NCI-H460 (cell line): ENCODE results near the gene PLEKHA7. TPM values are rescaled to one million over a fixed set of nuclear protein-coding genes. Genes with fewer than 3 reads are reported as not detected.
"Not testable (repeated sequence)": the region's sequence is repeated elsewhere in the genome, so short reads cannot be mapped to it uniquely, and the experiment has no call there.

Experiments used
- DNase-seq: peaks from one replicate; pipeline ENCODE4 v3.0.0-alpha.2; 2016; ENCODE audit warnings: low read depth; ENCODE audit errors: extremely low read depth
- total RNA-seq: library from RNA; depleted of rRNA; stranded (reverse); fragments of >200 nt; shearing (Covaris generic); gene quantifications from 2 replicates; pipeline ENCODE4 v1.2.3, GENCODE V29; 2014

The PLEKHA7 gene
- total RNA-seq, 1 experiment from 2014 or later = 0.25 TPM

- no peak for DNase-seq
These were observed 120.7 kb downstream of the PLEKHA7 start for GRCh38 chr11:16893456-16894066.

GRCh38 chr11:16891964-16892363 is 122.2 kb downstream of the PLEKHA7 start:
- no peak for DNase-seq

- DNase-seq = no peak
These were observed 123.0 kb downstream of the PLEKHA7 start for GRCh38 chr11:16891165-16891564.

- no peak for DNase-seq
These were observed 123.8 kb downstream of the PLEKHA7 start for GRCh38 chr11:16890442-16890841.

GRCh38 chr11:16889905-16890304 is 124.3 kb downstream of the PLEKHA7 start:
- no peak for DNase-seq

GRCh38 chr11:16889010-16889409 is 125.2 kb downstream of the PLEKHA7 start:
- not testable (repeated sequence) for DNase-seq

GRCh38 chr11:16887887-16888286 is 126.3 kb downstream of the PLEKHA7 start:
- not testable (repeated sequence) for DNase-seq

GRCh38 chr11:16883174-16883573 is 131.0 kb downstream of the PLEKHA7 start:
- no peak for DNase-seq

- DNase-seq = no peak
These were observed 132.4 kb downstream of the PLEKHA7 start for GRCh38 chr11:16881766-16882165.

GRCh38 chr11:16881074-16881709 is 133.0 kb downstream of the PLEKHA7 start:
- no peak for DNase-seq

GRCh38 chr11:16880184-16880801 is 133.9 kb downstream of the PLEKHA7 start:
- no peak for DNase-seq

GRCh38 chr11:16879690-16880089 is 134.5 kb downstream of the PLEKHA7 start:
- no peak for DNase-seq

GRCh38 chr11:16876837-16877236 is 137.4 kb downstream of the PLEKHA7 start:
- DNase-seq = no peak

GRCh38 chr11:16876053-16876752 is 138.0 kb downstream of the PLEKHA7 start:
- DNase-seq = no peak

- DNase-seq = no peak
These were observed 139.8 kb downstream of the PLEKHA7 start for GRCh38 chr11:16874275-16874975.

GRCh38 chr11:16873289-16873688 is 140.9 kb downstream of the PLEKHA7 start:
- no peak for DNase-seq

GRCh38 chr11:16871368-16871767 is 142.8 kb downstream of the PLEKHA7 start:
- DNase-seq = no peak

GRCh38 chr11:16867097-16867496 is 147.1 kb downstream of the PLEKHA7 start:
- DNase-seq = no peak

- DNase-seq = not testable (repeated sequence)
These were observed 149.8 kb downstream of the PLEKHA7 start for GRCh38 chr11:16864428-16864827.

GRCh38 chr11:16863389-16863788 is 150.8 kb downstream of the PLEKHA7 start:
- DNase-seq = no peak

GRCh38 chr11:16862726-16863125 is 151.5 kb downstream of the PLEKHA7 start:
- DNase-seq = no peak
